ENCODE results near the gene TBC1D2B. TPM values are rescaled to one million over a fixed set of nuclear protein-coding genes. Genes with fewer than 3 reads are reported as not detected.

TBC1D2B gene
- total and polyA plus RNA-seq, 2 of the 4 experiments (the other 2 are of a cell fraction) = 17.7 to 28.3 TPM

GRCh38 chr15:78052545-78052944, 25.0 kb downstream of the TBC1D2B start:
- in situ Hi-C loops (cut with MboI; ENCODE audit: low sequenced_read_pairs) (no loop called here), intact Hi-C loops (cut with micrococcal nuclease) (no loop called here), dilution Hi-C loops (cut with HindIII; ENCODE audit: low sequenced_read_pairs, unreplicated experiment) (no loop called here)
- Histone ChIP-seq H2AK9ac (replicated peaks; ENCODE audit: low read depth, low read length, poor library complexity) (no peak overlapping the region), H4K8ac (ENCODE audit: low read depth in 2 of 2, low read length in 2 of 2) (no peak overlapping the region), H2BK20ac (ENCODE audit: low read depth, low read length) (no peak overlapping the region), H2AFZ (replicated peaks; ENCODE audit: low read length, poor library complexity) (no peak overlapping the region), H4K5ac (ENCODE audit: low read depth, low read length) (no peak overlapping the region), H2BK15ac (ENCODE audit: low read depth, low read length) (no peak overlapping the region), H3K9me1 (ENCODE audit: insufficient read depth, low read length) (peaks cover 38% of the 10 kb centered on the region), H3K27ac (ENCODE audit: insufficient read depth, low read length) (no peak overlapping the region), H3K4ac (ENCODE audit: low read depth, low read length) (no peak overlapping the region), H3K23ac (ENCODE audit: low read depth, low read length) (no peak overlapping the region), H3K4me2 (ENCODE audit: low read depth, low read length) (no peak overlapping the region), H3K27me3 (ENCODE audit: control insufficient read depth, insufficient read depth, low read length) (no peaks in the 10 kb centered on the region), H2BK5ac (ENCODE audit: low read depth, low read length, poor library complexity, severe bottlenecking) (no peak overlapping the region), H3K4me3 (ENCODE audit: insufficient read depth, low read depth, low read length) (no peak overlapping the region), H3K4me1 (ENCODE audit: control insufficient read depth, insufficient read depth, low read length) (peaks cover 37% of the 10 kb centered on the region), H4K91ac (ENCODE audit: insufficient read depth, low read depth, low read length) (no peak overlapping the region), H3K79me1 (ENCODE audit: low read depth in 1 of 2, low read length in 2 of 2) (peaks cover 42 to 92% of the 10 kb centered on the region in 2 experiments), H3K56ac (ENCODE audit: extremely low read depth, insufficient read depth, low read length) (no peak overlapping the region), H2AK5ac (ENCODE audit: low read depth, low read length) (no peak overlapping the region), H2BK120ac (ENCODE audit: low read depth, low read length) (no peak overlapping the region), H3K36me3 (ENCODE audit: control insufficient read depth, insufficient read depth, low read length) (peaks cover 9% of the 10 kb centered on the region), H3K9me3 (ENCODE audit: control insufficient read depth, insufficient read depth, low read length) (no peaks in the 10 kb centered on the region), H3K18ac (ENCODE audit: low read depth, low read length) (no peak overlapping the region; the same call in 1 of the 2 replicates), H3K14ac (replicated peaks; ENCODE audit: low read depth, low read length) (no peak overlapping the region), H3K9ac (ENCODE audit: low read depth, low read length) (no peak overlapping the region), H4K20me1 (ENCODE audit: insufficient read depth, low read length) (peaks cover 44% of the 10 kb centered on the region)
- WGBS, 2 experiments (ENCODE audit: extremely low coverage in 2 of 2, insufficient read length in 1 of 2) = 100% methylated on average over 1 of the region's 5 CpGs; no CpG with 5 or more reads in 1 of the 2 experiments
- DNase-seq (no peak), ATAC-seq (ENCODE audit: low read depth) (no peak)
- no TSS peak for BruUV-seq (replicated peaks)
- CTCF ChIA-PET = interaction anchor here (0.6 to 1.5 kb wide), 3 partner anchors 17 to 56 kb away, joined by 3 to 5 read pairs (median 3); no protein-coding TSS in a partner anchor
- POLR2A ChIA-PET (ENCODE audit: unreplicated experiment) = no interaction called here
- TF ChIP-seq MAZ (IDR thresholded peaks at IDR 0.05; ENCODE audit: borderline replicate concordance, low read depth, low read length) = no peak
- no peak for TF ChIP-seq RCOR1 (IDR thresholded peaks at IDR 0.05; ENCODE audit: insufficient replicate concordance, low read length)
- TF ChIP-seq CEBPB (IDR thresholded peaks at IDR 0.05; ENCODE audit: low read depth, low read length) = no peak
- no peak for TF ChIP-seq FOS (IDR thresholded peaks at IDR 0.05; ENCODE audit: low read depth, low read length)
- TF ChIP-seq CTCF (conservative IDR thresholded peaks at IDR 0.05; ENCODE audit: low read depth, low read length) = no peak
- no peak for TF ChIP-seq USF2 (IDR thresholded peaks at IDR 0.05; ENCODE audit: low read depth, low read length)
- no peak for TF ChIP-seq ELK1 (IDR thresholded peaks at IDR 0.05; ENCODE audit: borderline replicate concordance, low read depth, low read length)
- no peak for TF ChIP-seq RFX5 (IDR thresholded peaks at IDR 0.05; ENCODE audit: low read depth, low read length)
- no peak for TF ChIP-seq RAD21 (IDR thresholded peaks at IDR 0.05; ENCODE audit: low read length)
- TF ChIP-seq NFE2L2 (IDR thresholded peaks at IDR 0.05; ENCODE audit: low read depth, low read length) = no peak
- TF ChIP-seq CHD1 (IDR thresholded peaks at IDR 0.05; ENCODE audit: low read depth, low read length) = no peak
- TF ChIP-seq SMC3 (IDR thresholded peaks at IDR 0.05; ENCODE audit: low read depth, low read length) = no peak

All from IMR-90 (cell line).